ENCODE data around the gene DPH2.

DPH2 gene

GRCh38 chr1:43991476-43992231 is 21.8 kb downstream of the DPH2 start, which contains the start of gene CCDC24:
Gene CCDC24, plus strand, starts transcription at chr1:43991599. Its CDS starts 280 bp downstream, at chr1:43991879.
- TF ChIP-seq CTCF (IDR thresholded peaks at IDR 0.05; ENCODE audit: extremely low read depth, insufficient read depth, missing control alignments) = no peak
- in situ Hi-C loops (cut with MboI; ENCODE audit: low pct_unique_long_range_greater_than_20kb, low sequenced_read_pairs, unreplicated experiment) = no loop called here
- DNase-seq (ENCODE audit: low spot score) = peak; percentile 93

DNA sequence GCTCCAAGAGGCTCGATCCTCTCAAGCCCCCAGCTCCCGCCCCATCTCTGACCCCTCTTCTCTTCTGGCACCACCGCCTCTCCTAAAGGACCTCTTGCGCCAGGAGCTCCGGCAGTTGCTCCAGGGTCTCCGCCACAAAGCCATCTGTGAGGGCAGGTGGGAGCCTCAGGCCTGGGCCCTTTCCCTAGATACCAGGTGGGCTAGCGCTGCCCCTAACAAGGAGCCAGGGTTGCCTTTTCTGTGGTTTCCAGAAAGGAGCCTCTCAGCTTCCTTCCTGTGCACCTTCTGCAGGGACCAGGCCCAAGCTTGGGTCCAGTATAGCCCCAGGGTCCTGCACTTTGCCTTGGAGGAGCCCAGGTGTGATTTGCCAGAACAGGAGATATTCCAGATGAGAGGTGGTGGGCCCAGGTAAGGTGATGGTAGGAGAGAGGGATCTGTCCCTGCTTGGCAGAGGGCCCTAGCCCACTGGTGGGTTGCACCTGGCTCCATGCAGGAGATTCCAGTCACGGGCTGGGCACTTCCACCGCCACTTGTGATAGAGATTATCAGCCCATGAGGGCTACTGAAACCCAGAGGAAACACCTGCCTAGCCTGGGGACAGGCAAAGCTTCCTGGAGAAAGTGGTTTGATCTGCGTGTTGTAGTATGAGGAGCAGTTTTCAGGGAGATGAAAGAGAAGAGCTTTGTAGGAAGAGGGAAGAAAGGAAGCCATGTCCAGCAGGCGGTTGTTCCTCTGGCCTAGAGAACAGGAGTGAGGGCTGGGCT is 22.6 kb downstream of the DPH2 start:
- in situ Hi-C loops (cut with MboI; ENCODE audit: low pct_unique_long_range_greater_than_20kb, low sequenced_read_pairs, unreplicated experiment) = no loop called here
- no peak for DNase-seq (ENCODE audit: low spot score)
- no peak for TF ChIP-seq CTCF (IDR thresholded peaks at IDR 0.05; ENCODE audit: extremely low read depth, insufficient read depth, missing control alignments)

GRCh38 chr1:43993206-43993914 is 23.6 kb downstream of the DPH2 start:
- TF ChIP-seq CTCF (IDR thresholded peaks at IDR 0.05; ENCODE audit: extremely low read depth, insufficient read depth, missing control alignments) = no peak
- in situ Hi-C loops (cut with MboI; ENCODE audit: low pct_unique_long_range_greater_than_20kb, low sequenced_read_pairs, unreplicated experiment) = no loop called here
- DNase-seq (ENCODE audit: low spot score) = no peak

- in situ Hi-C loops (cut with MboI; ENCODE audit: low pct_unique_long_range_greater_than_20kb, low sequenced_read_pairs, unreplicated experiment) = no loop called here
- no peak for TF ChIP-seq CTCF (IDR thresholded peaks at IDR 0.05; ENCODE audit: extremely low read depth, insufficient read depth, missing control alignments)
- no peak for DNase-seq (ENCODE audit: low spot score)
Measured at GRCh38 chr1:43994071-43994470, 24.3 kb downstream of the DPH2 start.

DNA sequence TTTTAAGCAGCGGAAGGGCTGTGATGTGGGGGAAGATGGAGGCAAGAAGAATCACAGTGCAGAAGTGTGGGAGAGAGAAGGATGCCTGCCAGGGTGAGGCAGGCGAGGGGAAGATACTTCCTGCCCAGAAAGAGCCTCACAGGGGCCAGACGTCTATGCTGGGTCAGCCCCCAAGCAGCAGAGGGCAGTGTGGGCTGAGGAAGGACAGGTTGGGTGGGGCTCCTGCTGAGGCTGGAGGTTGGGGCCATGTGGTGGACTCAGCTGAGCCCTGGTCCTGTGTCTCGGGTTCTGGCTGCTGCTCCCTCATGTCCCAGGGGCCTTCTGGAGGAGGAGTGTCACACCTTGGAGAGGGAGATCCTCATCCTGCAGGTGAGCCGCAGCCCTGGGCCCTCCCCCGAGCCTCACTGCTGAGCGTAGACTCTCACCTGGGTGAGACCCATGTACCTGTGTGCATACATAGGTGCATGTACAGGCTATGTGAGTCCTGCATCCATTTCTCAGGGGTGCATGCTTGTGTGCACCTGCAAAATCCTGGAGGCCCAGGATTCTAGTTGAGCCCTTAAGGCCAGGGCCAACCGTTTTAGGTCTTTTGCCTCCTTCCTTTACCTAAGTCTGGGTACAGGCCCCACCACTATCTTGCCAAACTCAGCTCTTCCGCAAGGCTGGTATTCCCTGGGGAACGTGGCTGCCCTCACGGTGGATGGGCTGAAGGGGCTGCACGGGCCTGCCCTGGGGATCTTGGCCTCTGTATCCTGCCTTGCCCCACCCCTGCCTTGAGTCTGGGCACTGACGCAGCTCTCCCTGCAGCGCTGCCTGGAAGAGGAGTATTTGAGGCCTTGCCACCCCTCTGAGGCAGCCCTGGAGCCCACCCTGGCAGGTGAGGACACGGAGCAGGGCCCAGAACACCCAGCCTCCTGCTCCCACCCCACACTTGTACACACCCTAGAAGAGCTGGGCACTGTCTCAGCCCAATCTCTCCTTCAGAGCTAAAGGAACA is 25.3 kb downstream of the DPH2 start:
- in situ Hi-C loops (cut with MboI; ENCODE audit: low pct_unique_long_range_greater_than_20kb, low sequenced_read_pairs, unreplicated experiment) = no loop called here
- peak; percentile 47 for TF ChIP-seq CTCF (IDR thresholded peaks at IDR 0.05; ENCODE audit: extremely low read depth, insufficient read depth, missing control alignments)
- DNase-seq (ENCODE audit: low spot score) = peak; percentile 51

All from GM13977 (cell line).